Esophagus (tissue), 2 donors: ENCODE results near the gene CRISP2. TPM values are rescaled to one million over a fixed set of nuclear protein-coding genes. Genes with fewer than 3 reads are reported as not detected.
"Not testable (repeated sequence)": the region's sequence is repeated elsewhere in the genome, so short reads cannot be mapped to it uniquely, and the experiment has no call there.

Source experiments
- H3K27ac ChIP-seq, 2 donors: one replicate each; pipeline ENCODE4 v1.5.1; 2013; ENCODE audit warnings: low read depth in 2 of 2, mild to moderate bottlenecking in 2 of 2, inconsistent platforms in 1 of 2, low read length in 1 of 2, moderate library complexity in 1 of 2
- H3K27me3 ChIP-seq, 2 donors: one replicate each; pipeline ENCODE4 v1.6.1; 2013; ENCODE audit warnings: low read length in 2 of 2, control low read depth in 1 of 2, mild to moderate bottlenecking in 1 of 2; ENCODE audit not compliant: insufficient read depth in 2 of 2, control insufficient read depth in 1 of 2
- H3K36me3 ChIP-seq, 2 donors: one replicate each; pipeline ENCODE4 v1.6.1; 2013; ENCODE audit warnings: low read length in 1 of 2; ENCODE audit not compliant: control insufficient read depth in 2 of 2, insufficient read depth in 2 of 2
- H3K4me1 ChIP-seq, 2 donors: one replicate each; pipeline ENCODE4 v1.6.1; 2013; ENCODE audit warnings: low read length in 1 of 2; ENCODE audit not compliant: control insufficient read depth in 2 of 2, insufficient read depth in 2 of 2
- H3K4me3 ChIP-seq, 2 donors: one replicate each; pipeline ENCODE4 v1.5.1; 2013; ENCODE audit warnings: low read length in 2 of 2, mild to moderate bottlenecking in 2 of 2, low read depth in 1 of 2, moderate library complexity in 1 of 2
- H3K9me3 ChIP-seq, 2 donors: one replicate each; pipeline ENCODE4 v1.6.1; 2013; ENCODE audit warnings: mild to moderate bottlenecking in 2 of 2, low read depth in 1 of 2, low read length in 1 of 2, moderate library complexity in 1 of 2; ENCODE audit not compliant: control insufficient read depth in 2 of 2, insufficient read depth in 1 of 2
- WGBS, 2 donors: extraction: QIAGEN DNeasy Blood & Tissue Kit; methylation state at CpG; one replicate each; pipeline ENCODE4 v1.1.7; 2013; 5-methylcytosine and 5-hydroxymethylcytosine counted together
- polyA plus RNA-seq, 2 donors: library from polyadenylated mRNA; stranded (reverse); fragments of 200-250 nt; gene quantifications; one replicate each; pipeline ENCODE4 v1.2.3, GENCODE V29; 2013
- donor health status: healthy with polysubstance abuse.
- donor health status: Bipolar disorder and iron deficiency.

Gene CRISP2
- polyA plus RNA-seq, 2 donors, result 1.0 to 3.1 TPM

GRCh38 chr6:49664054-49664453 lies 49.3 kb downstream of the CRISP2 start:
- H3K4me3 ChIP-seq, H3K36me3 ChIP-seq, H3K4me1 ChIP-seq, H3K27me3 ChIP-seq, H3K27ac ChIP-seq, H3K9me3 ChIP-seq: not testable (repeated sequence)
- 85 to 88% methylated on average over 1 of the region's 1 CpG for WGBS, 2 donors

DNA sequence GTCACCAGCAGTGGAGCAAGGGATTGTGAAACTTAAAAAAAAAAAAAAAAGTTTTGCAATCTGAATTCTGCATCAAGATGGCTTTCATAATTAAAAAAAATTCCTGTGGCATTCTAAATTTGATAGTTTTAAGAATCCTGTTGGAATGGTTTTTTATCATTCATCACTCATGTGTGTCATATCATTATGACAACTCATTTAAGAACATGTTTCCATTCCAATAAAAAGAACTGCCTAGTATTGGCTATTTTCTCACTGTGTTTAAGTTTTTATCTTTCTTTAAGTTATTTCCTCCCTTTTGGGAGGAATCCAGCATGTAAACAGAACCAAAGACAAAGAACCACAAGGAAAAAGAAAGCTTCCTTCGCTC lies 50.5 kb downstream of the CRISP2 start:
- H3K36me3 ChIP-seq, result no peaks in the 10 kb centered on the region
- no peak overlapping the region for H3K4me3 ChIP-seq
- 26 to 38% methylated on average over 1 of the region's 1 CpG for WGBS, 2 donors
- H3K27me3 ChIP-seq, result peaks cover 0 to 2% of the 10 kb centered on the region in 2 donors
- H3K9me3 ChIP-seq, result no peaks in the 10 kb centered on the region
- no peaks in the 10 kb centered on the region for H3K4me1 ChIP-seq
- H3K27ac ChIP-seq, result no peak overlapping the region

DNA sequence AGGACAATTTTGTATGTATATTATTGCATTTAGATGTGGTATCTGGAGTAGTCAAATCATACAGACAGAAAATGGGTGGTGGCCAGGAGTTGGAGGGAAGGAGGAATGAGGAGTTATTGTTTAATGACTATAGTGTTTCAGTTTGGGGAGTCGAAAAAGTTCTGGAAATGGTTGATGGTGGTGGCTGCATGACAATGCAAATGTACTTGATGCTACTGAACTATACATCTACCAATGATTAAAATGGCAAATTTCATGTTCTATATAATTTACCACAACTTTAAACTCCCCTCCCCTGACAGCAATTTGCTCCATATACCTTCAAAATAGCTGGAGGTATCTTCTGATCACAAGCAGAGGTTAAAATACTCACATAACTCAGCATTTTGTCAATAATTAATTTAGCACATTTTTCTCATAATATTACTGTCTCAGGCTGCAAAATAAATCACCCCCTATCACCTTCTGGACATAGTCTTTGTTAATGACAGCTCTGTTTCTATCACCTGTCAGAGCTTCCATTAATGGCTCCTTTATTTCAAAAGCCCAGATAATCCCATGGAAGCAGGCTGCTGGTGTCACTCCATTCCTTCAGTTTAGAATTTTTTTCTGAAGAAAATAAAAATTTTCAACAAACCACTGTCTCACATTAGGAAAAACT lies 51.0 kb downstream of the CRISP2 start:
- 83 to 86% methylated on average over 1 of the region's 1 CpG for WGBS, 2 donors
- H3K4me1 ChIP-seq, result no peaks in the 10 kb centered on the region
- H3K27ac ChIP-seq, result no peak overlapping the region
- H3K9me3 ChIP-seq, result no peaks in the 10 kb centered on the region
- no peaks in the 10 kb centered on the region for H3K36me3 ChIP-seq
- H3K27me3 ChIP-seq, result peaks cover 0 to 2% of the 10 kb centered on the region in 2 donors
- no peak overlapping the region for H3K4me3 ChIP-seq

- Histone ChIP-seq H3K4me1 (no peaks in the 10 kb centered on the region), H3K27ac (no peak overlapping the region), H3K27me3 (no peaks in the 10 kb centered on the region), H3K4me3 (no peak overlapping the region), H3K36me3 (no peaks in the 10 kb centered on the region), H3K9me3 (no peaks in the 10 kb centered on the region)
- 89 to 95% methylated on average over 1 of the region's 1 CpG for WGBS, 2 donors
These were observed 59.4 kb downstream of the CRISP2 start for GRCh38 chr6:49653942-49654341.

GRCh38 chr6:49653438-49653837 lies 59.9 kb downstream of the CRISP2 start:
- H3K27ac ChIP-seq, result no peak overlapping the region
- H3K36me3 ChIP-seq, result no peaks in the 10 kb centered on the region
- H3K4me1 ChIP-seq, result no peaks in the 10 kb centered on the region
- H3K27me3 ChIP-seq, result no peaks in the 10 kb centered on the region
- no peak overlapping the region for H3K4me3 ChIP-seq
- H3K9me3 ChIP-seq, result no peaks in the 10 kb centered on the region
- 67% methylated on average over 2 of the region's 2 CpGs for WGBS, 2 donors

- no peaks in the 10 kb centered on the region for H3K9me3 ChIP-seq
- H3K36me3 ChIP-seq, result no peaks in the 10 kb centered on the region
- H3K4me3 ChIP-seq, result no peak overlapping the region
- no peak overlapping the region for H3K27ac ChIP-seq
- H3K27me3 ChIP-seq, result no peaks in the 10 kb centered on the region
- no peaks in the 10 kb centered on the region for H3K4me1 ChIP-seq
- 78 to 83% methylated on average over 2 of the region's 2 CpGs for WGBS, 2 donors
These were observed 62.1 kb downstream of the CRISP2 start for GRCh38 chr6:49651239-49651638.

DNA sequence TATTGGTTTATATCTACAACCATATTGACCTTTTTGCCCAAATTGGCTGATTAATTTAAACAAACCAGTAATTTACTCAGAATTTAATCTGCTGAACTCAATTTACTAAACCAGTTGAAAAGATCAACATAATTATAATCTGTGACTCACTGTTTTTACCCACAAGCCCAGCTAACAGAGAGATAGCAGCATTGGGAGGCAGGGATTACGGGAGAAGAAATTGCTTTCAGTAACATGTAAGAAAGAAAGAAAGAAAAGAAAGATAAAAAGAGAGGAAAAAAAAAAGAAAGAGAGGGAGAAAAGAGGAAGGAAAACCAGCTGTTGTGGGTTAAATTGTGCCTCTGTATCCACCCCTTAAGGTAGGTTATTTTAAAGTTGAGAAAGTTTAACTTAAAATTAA lies 63.4 kb downstream of the CRISP2 start:
- Histone ChIP-seq H3K27me3 (no peaks in the 10 kb centered on the region), H3K4me1 (no peaks in the 10 kb centered on the region), H3K9me3 (no peaks in the 10 kb centered on the region), H3K36me3 (no peaks in the 10 kb centered on the region), H3K27ac (no peak overlapping the region), H3K4me3 (no peak overlapping the region)
- 74 to 81% methylated on average over 1 of the region's 1 CpG for WGBS, 2 donors

GRCh38 chr6:49648036-49648435 lies 65.3 kb downstream of the CRISP2 start:
- no peaks in the 10 kb centered on the region for H3K9me3 ChIP-seq
- H3K4me1 ChIP-seq, result no peaks in the 10 kb centered on the region
- no peaks in the 10 kb centered on the region for H3K36me3 ChIP-seq
- H3K27ac ChIP-seq, result no peak overlapping the region
- no peaks in the 10 kb centered on the region for H3K27me3 ChIP-seq
- H3K4me3 ChIP-seq, result no peak overlapping the region

- H3K9me3 ChIP-seq, result no peaks in the 10 kb centered on the region
- no peaks in the 10 kb centered on the region for H3K36me3 ChIP-seq
- no peak overlapping the region for H3K4me3 ChIP-seq
- 79 to 87% methylated on average over 2 of the region's 2 CpGs for WGBS, 2 donors
- no peaks in the 10 kb centered on the region for H3K4me1 ChIP-seq
- no peaks in the 10 kb centered on the region for H3K27me3 ChIP-seq
- no peak overlapping the region for H3K27ac ChIP-seq
These were observed 65.9 kb downstream of the CRISP2 start for GRCh38 chr6:49647476-49647875.

GRCh38 chr6:49646942-49647341 lies 66.4 kb downstream of the CRISP2 start:
- Histone ChIP-seq H3K4me1 (no peaks in the 10 kb centered on the region), H3K4me3 (no peak overlapping the region), H3K36me3 (no peaks in the 10 kb centered on the region), H3K27ac (no peak overlapping the region), H3K9me3 (no peaks in the 10 kb centered on the region), H3K27me3 (no peaks in the 10 kb centered on the region)
- 77 to 81% methylated on average over 4 of the region's 4 CpGs for whole genome bisulfite sequencing, 2 donors
